Stimulated activated CD8-positive, alpha-beta memory T cell treated with anti-CD3 and anti-CD28 coated beads, Interleukin-2, amount 100 ng/mL, for 1 hour (primary cell): ENCODE data around the gene ANGPTL8.

ENCODE experiments used
- DNase-seq, 2 donors: peaks; one replicate each; pipeline ENCODE4 v3.0.0-alpha.2; 2020; ENCODE audit warnings: low read depth in 2 of 2

ANGPTL8 gene

DNA sequence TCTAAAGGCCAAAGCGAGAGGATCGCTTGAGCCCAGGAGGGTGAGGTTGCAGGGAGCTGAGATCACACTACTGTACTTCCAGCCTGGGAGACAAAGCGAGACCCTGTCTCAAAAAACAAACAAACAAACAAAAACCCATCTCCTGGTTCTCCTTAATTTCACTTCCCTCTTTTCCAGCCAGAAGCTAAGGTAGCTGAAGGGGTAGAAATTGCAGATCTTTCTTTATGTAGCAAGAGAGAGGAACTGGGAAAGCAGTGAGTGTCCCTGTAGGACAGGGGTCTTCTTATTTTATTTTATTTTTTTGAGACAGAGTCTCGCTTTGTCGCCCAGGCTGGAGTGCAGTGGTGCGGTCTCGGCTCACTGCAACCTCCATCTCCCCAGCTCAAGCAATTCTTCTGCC is 52.0 kb downstream of the ANGPTL8 start:
- DNase-seq, result no peak
